GM21717 (cell line): ENCODE results near the gene SAV1.

Experiments used
- ATAC-seq: cut with Tn5 transposase; IDR thresholded peaks from one replicate; pipeline ENCODE4 v1.9.1; 2021; ENCODE audit warnings: mild to moderate bottlenecking, moderate library complexity; ENCODE audit not compliant: unreplicated experiment

Gene SAV1

DNA sequence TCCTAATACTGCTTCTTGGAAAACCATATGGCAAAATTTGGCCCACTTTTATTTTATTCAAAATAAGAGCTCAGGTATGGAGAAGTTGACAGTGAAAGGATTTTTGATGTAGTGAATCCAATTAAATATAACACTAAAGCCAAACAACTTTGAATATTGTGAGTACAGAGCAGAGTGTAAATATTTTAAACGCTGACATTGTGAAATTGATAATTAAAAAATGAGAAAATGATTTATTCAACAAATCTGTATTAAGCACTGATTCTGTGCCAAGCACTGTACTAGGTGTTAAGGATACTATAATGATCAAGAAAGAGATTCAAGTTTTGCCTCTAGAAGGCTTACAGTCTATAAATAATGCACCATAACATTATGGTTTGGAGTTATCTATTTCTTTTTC, 57.6 kb downstream of the SAV1 start:
- no peak for ATAC-seq

DNA sequence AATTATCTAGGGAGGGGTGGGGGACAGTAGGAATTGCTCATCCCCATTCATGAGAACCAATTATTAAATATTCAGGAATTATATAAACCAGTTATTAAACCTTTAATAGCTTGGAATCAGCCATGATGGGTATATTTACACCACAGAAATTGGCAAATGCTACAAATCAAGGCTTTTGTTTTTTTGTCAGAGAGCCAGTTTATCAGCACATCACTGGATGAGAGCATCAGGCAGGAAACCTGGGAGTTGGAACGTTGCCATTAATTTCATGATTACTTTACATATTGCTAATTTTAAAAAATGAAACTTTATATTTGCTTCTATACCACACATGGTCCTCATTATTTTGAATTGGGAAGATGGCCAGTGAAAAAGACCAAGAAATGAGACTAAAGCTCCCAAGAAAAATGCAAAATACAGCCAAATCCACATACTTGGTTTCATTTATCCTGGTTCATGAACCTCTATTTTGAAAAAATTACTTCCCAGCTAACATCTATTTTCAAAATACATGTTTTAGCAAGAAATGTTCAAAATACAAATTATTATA, 59.7 kb downstream of the SAV1 start:
- ATAC-seq, result no peak

DNA sequence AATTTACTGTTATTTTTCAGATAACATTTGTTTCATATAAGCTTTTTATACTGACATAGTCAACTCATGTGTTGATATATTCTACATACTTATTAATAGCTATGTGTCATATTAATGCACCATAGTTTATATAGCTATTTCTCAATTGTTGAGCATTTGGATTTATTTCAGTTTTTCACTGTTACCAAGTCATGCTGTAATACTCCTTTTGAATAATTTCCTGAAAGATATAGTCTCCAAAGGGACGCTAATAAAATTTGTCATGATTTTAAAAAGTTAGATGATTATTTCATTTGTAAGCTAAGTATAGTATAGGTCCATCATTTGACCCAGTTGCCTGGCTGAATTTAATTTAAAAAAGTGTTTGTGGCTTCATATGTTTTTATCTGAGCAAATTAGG, 60.3 kb downstream of the SAV1 start:
- no peak for ATAC-seq

DNA sequence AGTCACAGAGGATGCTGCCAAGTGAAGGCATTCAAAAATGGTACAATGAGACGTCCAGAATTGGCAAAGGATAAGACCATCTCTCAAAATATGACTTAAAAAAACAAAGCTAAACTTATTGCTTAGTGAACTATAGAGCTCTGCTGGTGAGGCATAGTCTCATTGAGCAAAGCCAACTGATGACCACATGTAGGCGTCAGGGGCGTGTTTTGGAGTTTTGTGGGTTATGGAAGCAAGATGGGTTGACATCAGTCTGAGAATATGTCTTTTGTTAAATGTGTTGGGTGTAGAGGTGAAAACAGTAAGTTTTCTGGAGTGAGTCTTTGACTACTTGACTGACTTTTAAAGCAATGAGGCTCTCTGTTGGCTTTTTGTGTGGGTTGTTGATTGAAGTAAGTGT, 60.9 kb downstream of the SAV1 start:
- ATAC-seq, result no peak

DNA sequence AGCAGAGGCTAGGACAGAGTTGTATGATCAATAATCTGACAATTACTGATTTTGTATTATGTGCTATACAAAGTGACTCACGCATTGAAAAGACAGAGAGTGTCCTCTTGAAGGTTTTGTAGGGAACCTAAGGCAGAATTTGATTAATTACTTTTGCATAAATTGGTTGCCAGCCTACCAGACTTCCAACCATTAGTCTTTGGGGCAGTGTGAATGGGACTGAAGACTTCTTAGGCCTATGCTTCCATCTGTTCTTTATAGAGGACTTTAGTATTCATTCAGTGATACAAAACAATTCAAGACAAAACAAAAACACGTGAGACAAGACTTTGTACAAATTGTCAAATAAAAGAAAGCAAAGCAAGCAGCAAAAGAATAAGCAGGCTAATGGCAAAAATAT, 61.6 kb downstream of the SAV1 start:
- ATAC-seq, result no peak

DNA sequence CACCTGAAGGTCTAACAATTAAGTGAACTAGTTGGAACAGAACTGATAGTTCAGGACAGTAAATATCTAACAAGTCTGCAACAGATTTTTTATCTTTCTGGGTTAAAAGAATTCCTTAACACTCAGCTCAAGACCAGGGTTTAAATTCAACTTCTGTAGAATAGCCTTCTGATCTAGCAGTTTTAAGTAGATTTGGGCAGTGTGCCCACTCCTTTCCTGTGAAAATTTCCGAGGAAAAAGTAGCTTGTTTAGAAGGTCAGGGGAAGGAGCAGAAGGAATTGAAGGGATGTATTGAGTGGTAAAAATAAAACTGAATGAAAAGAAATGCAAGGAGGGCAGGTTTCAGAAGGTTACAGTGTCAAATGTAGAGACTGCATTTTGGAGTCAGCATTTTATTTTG, 62.3 kb downstream of the SAV1 start:
- no peak for ATAC-seq

DNA sequence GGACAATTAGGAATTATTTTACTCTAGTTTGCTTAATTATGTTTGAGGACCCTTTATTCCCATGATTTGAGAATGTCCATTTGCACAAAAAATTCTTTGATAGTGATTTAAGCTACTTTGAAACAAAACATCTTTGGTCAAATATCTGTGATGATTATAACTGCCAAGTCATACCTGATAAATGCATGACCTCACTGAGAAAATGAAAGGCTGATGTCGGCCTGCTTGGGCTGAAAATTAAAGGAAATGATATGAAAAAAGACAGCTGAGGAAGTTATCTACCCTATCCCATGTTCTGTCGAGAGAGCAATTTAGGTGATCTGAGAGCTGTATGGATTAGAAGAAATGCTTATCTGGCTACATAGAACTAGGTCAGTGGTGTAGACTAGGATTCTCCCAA, 64.5 kb downstream of the SAV1 start:
- ATAC-seq, result no peak

DNA sequence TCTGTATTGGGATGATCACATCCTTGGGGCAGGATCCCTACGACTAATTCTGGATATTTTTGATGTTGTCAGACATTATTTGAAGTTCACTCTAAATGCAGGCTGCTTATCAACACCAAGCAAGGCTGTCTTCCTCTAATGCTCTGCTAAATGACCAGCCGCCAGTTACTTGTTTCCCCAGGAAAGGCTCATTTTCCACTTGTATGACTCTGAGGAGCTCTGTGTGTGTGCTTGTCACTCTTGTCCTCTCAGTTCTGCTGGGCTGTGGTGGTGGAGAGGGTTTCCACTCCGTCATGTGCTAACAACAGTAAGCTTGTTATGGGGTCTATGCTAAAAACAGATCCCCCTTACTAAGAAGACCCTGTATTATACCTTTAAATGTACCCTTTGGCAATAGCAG, 66.1 kb downstream of the SAV1 start:
- no peak for ATAC-seq

DNA sequence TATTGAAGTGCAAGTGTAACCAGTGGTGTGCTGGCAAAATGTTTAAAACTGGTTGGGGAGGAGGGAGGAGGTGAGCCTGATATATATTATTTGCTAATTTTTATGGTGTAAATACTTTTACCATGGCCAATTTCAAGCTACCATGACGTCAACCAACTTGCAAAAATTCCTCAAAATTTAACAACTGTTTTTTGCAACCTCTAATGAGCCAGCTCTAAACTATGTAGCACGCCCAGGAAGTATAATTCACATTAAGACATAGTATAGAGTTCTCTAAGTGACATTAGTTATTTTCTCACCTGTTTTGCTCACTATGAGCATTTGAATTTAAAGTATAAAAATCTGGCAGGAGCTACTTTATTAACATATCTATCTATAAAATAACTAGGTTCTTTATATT, 66.7 kb downstream of the SAV1 start:
- ATAC-seq, result no peak

DNA sequence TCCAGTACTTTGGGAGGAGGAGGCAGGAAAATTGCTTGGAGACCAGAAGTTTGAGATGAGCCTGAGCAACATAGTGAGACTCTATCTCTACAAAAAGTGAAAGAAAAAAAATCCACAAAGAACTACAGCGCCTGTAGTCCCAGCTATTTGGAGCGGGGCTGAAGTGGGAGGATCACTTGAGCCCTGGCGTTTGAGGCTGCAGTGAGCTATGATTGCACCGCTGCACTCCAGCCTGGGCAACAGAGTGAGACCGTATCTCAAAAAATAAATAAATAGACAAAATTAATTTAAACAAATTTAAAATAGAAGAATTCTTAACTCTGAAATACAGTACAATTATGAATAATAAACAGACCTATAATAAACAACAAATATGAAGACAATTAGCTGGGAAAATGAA, 67.3 kb downstream of the SAV1 start:
- no peak for ATAC-seq

DNA sequence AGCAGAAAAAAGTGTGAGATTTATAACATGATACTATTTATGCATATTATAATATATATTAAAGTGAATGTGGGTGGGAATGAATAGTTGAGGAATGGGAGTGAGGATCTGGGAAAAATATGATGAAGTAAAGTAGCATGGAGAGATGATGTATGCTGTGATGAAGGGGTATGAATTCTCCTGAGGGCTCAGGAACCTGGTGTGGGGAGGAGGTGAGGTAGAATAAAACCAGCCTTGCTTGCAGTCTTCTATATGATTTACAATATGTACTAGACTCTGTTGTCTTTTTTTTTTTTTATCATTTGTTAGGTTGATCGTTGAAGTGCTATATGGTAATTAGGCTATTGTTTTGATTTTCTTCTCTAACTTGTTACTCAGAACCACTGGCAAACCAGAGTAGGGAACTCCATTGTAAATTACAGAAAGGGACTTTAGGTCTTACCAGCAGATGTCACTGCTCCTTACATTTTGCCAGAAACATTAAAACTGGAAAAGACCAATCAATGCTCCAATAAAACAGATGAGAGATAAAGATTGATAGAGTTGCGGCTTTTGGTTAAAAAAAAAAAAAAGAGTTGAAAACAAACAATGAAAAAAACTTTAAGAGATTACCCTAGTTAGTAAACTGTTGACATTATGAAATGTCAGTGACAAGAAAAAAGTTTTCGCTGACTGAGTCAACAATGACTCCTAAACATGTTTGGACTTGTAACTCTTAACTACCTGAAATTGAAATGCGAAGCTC, 68.2 kb downstream of the SAV1 start:
- no peak for ATAC-seq

DNA sequence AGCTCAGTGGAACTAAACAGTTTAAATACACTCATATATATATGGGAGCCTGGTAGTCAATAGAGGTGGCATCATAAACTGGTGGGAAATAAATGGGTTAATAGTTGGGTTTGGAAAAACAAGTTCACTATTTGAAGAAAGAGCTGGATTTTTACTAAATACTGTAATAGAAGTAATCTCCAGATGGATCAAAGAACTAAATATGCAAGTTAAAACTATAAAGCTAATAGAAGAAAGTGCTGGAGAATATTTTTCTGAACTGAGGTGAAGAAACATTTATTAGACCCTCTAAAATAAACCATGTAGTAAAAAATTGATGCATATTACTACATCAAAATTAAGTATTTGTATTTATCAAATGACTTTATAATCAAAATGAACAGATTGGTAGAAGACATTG, 69.3 kb downstream of the SAV1 start:
- ATAC-seq, result no peak

DNA sequence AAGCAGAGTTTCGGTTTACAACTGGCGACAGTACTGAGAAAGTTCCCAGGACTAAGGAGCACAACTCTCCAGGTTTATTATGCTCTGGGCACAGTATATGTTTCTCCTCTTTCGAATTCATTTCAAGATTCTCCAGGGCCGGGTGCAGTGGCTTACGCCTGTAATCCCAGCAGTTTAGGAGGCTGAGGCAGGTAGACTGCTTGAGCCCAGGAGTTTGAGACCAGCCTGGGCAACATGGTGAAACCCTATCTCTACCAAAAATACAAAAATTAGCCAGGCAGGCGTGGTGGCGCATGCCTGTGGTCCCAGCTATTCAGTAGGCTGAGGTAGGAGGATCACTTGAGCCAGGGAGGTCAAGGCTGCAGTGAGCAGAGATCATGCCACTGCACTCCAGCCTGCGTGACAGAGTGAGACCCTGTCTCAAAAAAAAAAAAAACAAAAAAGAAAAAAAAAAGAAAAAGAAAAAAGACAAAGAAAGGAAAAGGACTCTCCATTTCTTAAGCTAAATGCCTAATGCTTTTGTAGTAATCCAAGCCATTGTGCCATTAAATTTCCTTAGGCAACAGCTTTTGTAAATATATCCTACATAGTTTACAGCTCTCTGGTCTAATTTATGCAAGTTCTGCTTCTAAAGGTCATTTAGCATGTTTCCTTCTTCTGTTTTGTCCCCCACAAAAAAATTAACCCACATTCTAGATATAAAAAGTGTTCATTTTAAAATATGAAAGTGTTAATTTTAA, 73.4 kb downstream of the SAV1 start:
- no peak for ATAC-seq

DNA sequence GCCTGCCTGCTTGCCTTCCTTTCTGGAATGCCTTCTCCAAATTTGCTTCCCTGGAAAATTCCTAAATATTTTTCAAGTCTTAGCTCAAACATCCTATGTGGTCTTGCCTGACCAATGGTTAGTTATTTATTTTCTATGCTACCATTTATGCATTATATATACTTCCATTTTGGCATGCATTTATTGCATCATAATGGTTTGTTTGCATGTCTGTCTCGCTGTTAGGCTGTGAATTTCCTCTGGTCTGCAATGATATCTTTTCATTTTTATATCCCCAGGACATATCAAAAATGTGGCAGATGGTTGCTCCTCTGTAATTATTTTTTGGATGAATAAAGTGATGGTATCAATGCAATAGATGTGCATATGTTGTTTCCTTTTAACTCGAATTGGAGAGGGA, 77.6 kb downstream of the SAV1 start:
- no peak for ATAC-seq
